Spinal cord (tissue), 10 donors: Measurements from ENCODE around the gene NR2E1. TPM values are rescaled to one million over a fixed set of nuclear protein-coding genes. Genes with fewer than 3 reads are reported as not detected.

Source experiments
- DNase-seq, 6 donors: peaks; one replicate each; pipeline versions ENCODE4 v3.0.0 to v3.0.0-alpha.2; 2013 to 2015; ENCODE audit warnings: low spot score in 6 of 6, low read depth in 4 of 6
- H3K27ac ChIP-seq: one replicate; pipeline ENCODE4 v1.5.1; 2013; ENCODE audit warnings: low read depth, low read length, control low read depth
- H3K27me3 ChIP-seq: one replicate; pipeline ENCODE4 v1.6.1; 2013; ENCODE audit warnings: low read length; ENCODE audit not compliant: control insufficient read depth, insufficient read depth
- H3K36me3 ChIP-seq: one replicate; pipeline ENCODE4 v1.6.1; 2013; ENCODE audit warnings: low read length; ENCODE audit not compliant: control insufficient read depth, insufficient read depth
- H3K4me1 ChIP-seq: one replicate; pipeline ENCODE4 v1.6.1; 2013; ENCODE audit warnings: low read length; ENCODE audit not compliant: control insufficient read depth, insufficient read depth
- H3K4me3 ChIP-seq: one replicate; pipeline ENCODE4 v1.5.1; 2013; ENCODE audit warnings: low read depth, low read length, control low read depth
- H3K9me3 ChIP-seq: one replicate; pipeline ENCODE4 v1.6.1; 2013; ENCODE audit warnings: low read length; ENCODE audit not compliant: control insufficient read depth, insufficient read depth
- WGBS: methylation state at CpG from one replicate; pipeline ENCODE4 v1.1.5; 2013; ENCODE audit warnings: missing lambda C conversion rate; ENCODE audit not compliant: insufficient coverage; 5-methylcytosine and 5-hydroxymethylcytosine counted together
- polyA plus RNA-seq, 2 donors: library from polyadenylated mRNA; unstranded; fragments of 120-200 nt; gene quantifications; one replicate each; pipeline ENCODE4 v1.2.1, GENCODE V29; 2013; ENCODE audit not compliant: insufficient read length in 2 of 2
- total RNA-seq, 2 donors: library from RNA; depleted of rRNA in 1 of 2; stranded (reverse); fragments of 120-200 nt in 1 of 2; fragments of >200 nt in 1 of 2; gene quantifications; one replicate each; pipeline versions ENCODE4 v1.2.3 to v1.2.4, GENCODE V29; 2013 to 2014
- donor health status: healthy.

NR2E1 gene
- total and polyA plus RNA-seq, 4 donors: 0.06 to 0.83 TPM; not detected in 2

GRCh38 chr6:108123481-108123929 is 42.3 kb upstream of the NR2E1 start:
- Histone ChIP-seq H3K9me3 (no peaks in the 10 kb centered on the region), H3K27ac (no peak overlapping the region), H3K27me3 (peaks cover 87% of the 10 kb centered on the region), H3K36me3 (no peaks in the 10 kb centered on the region), H3K4me3 (no peak overlapping the region), H3K4me1 (peaks cover 18% of the 10 kb centered on the region)
- DNase-seq: peak in 2 of 6 donors; percentile 4 to 40
- WGBS: 10% methylated on average over 6 of the region's 13 CpGs

GRCh38 chr6:108123946-108124345 is 41.9 kb upstream of the NR2E1 start:
- Histone ChIP-seq H3K9me3 (no peaks in the 10 kb centered on the region), H3K36me3 (no peaks in the 10 kb centered on the region), H3K4me3 (no peak overlapping the region), H3K4me1 (peaks cover 14% of the 10 kb centered on the region), H3K27ac (no peak overlapping the region), H3K27me3 (peaks cover 87% of the 10 kb centered on the region)
- 34% methylated on average over 6 of the region's 7 CpGs for WGBS
- DNase-seq: peak in 1 of 6 donors; percentile 4

GRCh38 chr6:108127056-108127455 is 38.8 kb upstream of the NR2E1 start:
- Histone ChIP-seq H3K4me1 (peaks cover 3% of the 10 kb centered on the region), H3K36me3 (no peaks in the 10 kb centered on the region), H3K27ac (no peak overlapping the region), H3K4me3 (no peak overlapping the region), H3K9me3 (no peaks in the 10 kb centered on the region), H3K27me3 (peaks cover 72% of the 10 kb centered on the region)
- no peak for DNase-seq
- no CpG with 5 or more reads among the region's 1 CpG for WGBS

GRCh38 chr6:108127826-108128225 is 38.0 kb upstream of the NR2E1 start:
- peaks cover 72% of the 10 kb centered on the region for H3K27me3 ChIP-seq
- WGBS: 67% methylated on average over 1 of the region's 2 CpGs

GRCh38 chr6:108130262-108130661 is 35.6 kb upstream of the NR2E1 start:
- no peak overlapping the region for H3K27ac ChIP-seq
- no peak for DNase-seq
- no peak overlapping the region for H3K4me3 ChIP-seq
- H3K27me3 ChIP-seq: peaks cover 65% of the 10 kb centered on the region
- H3K4me1 ChIP-seq: peaks cover 3% of the 10 kb centered on the region
- no peaks in the 10 kb centered on the region for H3K9me3 ChIP-seq
- H3K36me3 ChIP-seq: no peaks in the 10 kb centered on the region

More at GRCh38 chr6:108127826-108128225, 38.0 kb upstream of the NR2E1 start:
- no peak for DNase-seq
- no peak overlapping the region for H3K27ac ChIP-seq
- H3K4me1 ChIP-seq: peaks cover 3% of the 10 kb centered on the region
- H3K4me3 ChIP-seq: no peak overlapping the region
- no peaks in the 10 kb centered on the region for H3K36me3 ChIP-seq
- H3K9me3 ChIP-seq: no peaks in the 10 kb centered on the region

DNA sequence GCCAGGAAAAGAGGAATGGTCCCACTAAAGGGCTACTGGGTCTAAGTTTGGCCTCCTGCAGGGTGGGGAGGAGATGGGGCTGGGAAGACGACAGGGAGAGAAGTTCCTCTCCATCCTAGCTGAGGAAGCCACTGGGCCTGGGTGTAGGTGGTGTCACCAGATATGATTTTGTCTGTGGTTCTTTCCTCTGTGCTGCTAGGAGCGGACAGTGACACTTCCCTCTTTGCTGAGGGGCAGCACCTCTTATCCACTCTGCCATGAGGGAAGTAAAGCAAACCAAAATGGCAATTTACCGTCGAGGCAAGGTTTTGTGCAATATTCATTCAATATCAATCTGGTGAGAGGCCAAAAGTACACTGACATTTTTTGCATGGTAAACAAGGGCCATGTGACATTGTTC is 33.0 kb upstream of the NR2E1 start:
- no peak overlapping the region for H3K27ac ChIP-seq
- WGBS: 64% methylated on average over 3 of the region's 4 CpGs

DNA sequence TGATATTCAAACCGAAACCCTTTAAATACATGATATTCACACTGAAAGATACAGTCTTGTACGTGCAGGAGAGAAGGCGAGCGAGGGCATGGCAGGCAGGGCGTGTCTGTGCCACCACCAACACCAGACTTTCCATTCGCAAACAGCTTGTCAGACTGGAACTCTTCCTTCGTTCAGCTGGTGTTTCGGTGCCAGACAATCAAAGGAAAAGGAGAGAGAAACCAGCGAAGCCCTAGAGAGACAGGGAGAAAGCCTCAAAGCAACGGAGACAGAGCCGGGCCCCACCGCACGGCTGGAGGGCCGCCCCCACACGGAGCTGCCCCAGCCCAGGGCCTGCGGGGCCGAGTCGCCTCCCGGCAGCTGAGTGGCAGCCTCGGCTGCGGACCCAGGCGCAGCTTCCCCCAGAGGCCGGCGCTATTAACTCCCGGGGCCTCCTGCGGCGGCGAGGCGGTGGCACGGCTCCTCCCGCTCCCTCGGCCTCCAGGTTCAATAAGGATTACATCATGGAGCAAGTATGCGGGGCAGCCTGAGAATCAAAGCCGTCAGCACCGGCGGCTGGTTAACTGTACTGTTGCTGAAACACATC is 32.1 kb upstream of the NR2E1 start:
- Histone ChIP-seq H3K36me3 (no peaks in the 10 kb centered on the region), H3K9me3 (no peaks in the 10 kb centered on the region), H3K4me1 (peaks cover 3% of the 10 kb centered on the region), H3K27me3 (peaks cover 59% of the 10 kb centered on the region), H3K4me3 (peak overlapping the region; percentile 6), H3K27ac (no peak overlapping the region)
- DNase-seq: peak in 2 of 6 donors; percentile 78 to 86
- WGBS: 10% methylated on average over 32 of the region's 36 CpGs

More for the DNA sequence above, 33.0 kb upstream of the NR2E1 start:
- H3K4me3 ChIP-seq: no peak overlapping the region
- H3K36me3 ChIP-seq: no peaks in the 10 kb centered on the region
- H3K9me3 ChIP-seq: no peaks in the 10 kb centered on the region
- peaks cover 3% of the 10 kb centered on the region for H3K4me1 ChIP-seq
- DNase-seq: no peak
- H3K27me3 ChIP-seq: peaks cover 60% of the 10 kb centered on the region

- no peaks in the 10 kb centered on the region for H3K36me3 ChIP-seq
- H3K9me3 ChIP-seq: no peaks in the 10 kb centered on the region
- no peak overlapping the region for H3K27ac ChIP-seq
- WGBS: 23% methylated on average over 6 of the region's 18 CpGs
- peaks cover 3% of the 10 kb centered on the region for H3K4me1 ChIP-seq
- peaks cover 53% of the 10 kb centered on the region for H3K27me3 ChIP-seq
- no peak overlapping the region for H3K4me3 ChIP-seq
- DNase-seq: peak in 2 of 6 donors; percentile 36 to 48
These were observed 31.4 kb upstream of the NR2E1 start for GRCh38 chr6:108134213-108134970.

GRCh38 chr6:108142240-108142639 is 23.6 kb upstream of the NR2E1 start:
- no peak overlapping the region for H3K4me3 ChIP-seq
- H3K27me3 ChIP-seq: peaks cover 5% of the 10 kb centered on the region
- 100% methylated on average over 1 of the region's 1 CpG for WGBS
- DNase-seq: no peak
- H3K36me3 ChIP-seq: no peaks in the 10 kb centered on the region
- H3K4me1 ChIP-seq: no peaks in the 10 kb centered on the region
- H3K27ac ChIP-seq: no peak overlapping the region
- no peaks in the 10 kb centered on the region for H3K9me3 ChIP-seq

DNA sequence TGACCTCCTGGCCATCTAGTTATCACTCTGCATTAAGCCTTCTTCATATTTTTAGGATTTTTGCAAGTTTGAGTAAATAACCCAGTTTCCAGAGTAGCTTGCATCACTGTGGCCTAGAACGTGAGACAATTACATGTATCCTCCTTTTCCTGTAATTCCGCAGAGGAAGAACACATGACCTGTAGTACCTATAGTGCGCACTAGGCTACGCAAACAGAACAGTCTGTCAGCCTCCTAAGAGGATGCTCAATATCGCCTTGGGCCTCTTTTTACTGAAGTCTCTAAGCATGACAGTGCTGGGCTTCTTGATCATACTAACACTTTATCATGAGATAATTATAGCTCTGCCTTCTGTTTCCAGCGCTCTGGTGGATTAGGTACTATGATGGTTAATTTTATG is 20.2 kb upstream of the NR2E1 start:
- no peak overlapping the region for H3K27ac ChIP-seq
- no peaks in the 10 kb centered on the region for H3K4me1 ChIP-seq
- no peak for DNase-seq
- H3K4me3 ChIP-seq: no peak overlapping the region
- no peaks in the 10 kb centered on the region for H3K9me3 ChIP-seq
- H3K27me3 ChIP-seq: no peaks in the 10 kb centered on the region
- no peaks in the 10 kb centered on the region for H3K36me3 ChIP-seq
- WGBS: 79% methylated on average over 5 of the region's 6 CpGs
